Measurements from ENCODE around the gene ALS2.

DNA sequence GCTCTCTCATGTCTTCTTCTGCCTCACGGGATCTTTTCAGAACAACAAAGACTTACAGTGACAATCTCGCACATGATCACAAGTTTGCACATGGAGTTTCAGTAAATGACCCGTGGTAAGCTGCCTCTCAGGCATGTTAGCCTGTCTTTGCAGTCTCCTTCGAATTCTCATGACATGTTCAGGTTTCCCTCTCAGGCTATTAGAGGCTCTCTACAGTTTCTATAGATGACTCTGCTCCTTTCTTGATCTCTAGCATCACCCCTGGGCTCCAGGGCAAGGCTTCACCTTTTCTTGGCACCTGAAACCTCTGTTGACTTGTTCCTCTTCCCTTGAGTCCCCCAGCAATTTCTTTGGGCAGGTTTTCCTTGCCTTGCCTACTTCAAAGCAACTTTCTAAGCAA is 105.3 kb downstream of the ALS2 start:
- TF ChIP-seq POLR2A (IDR thresholded peaks at IDR 0.05) (no peak), POLR2AphosphoS5 (IDR thresholded peaks at IDR 0.05) (no peak)
- TF ChIP-seq, protein P1, sequence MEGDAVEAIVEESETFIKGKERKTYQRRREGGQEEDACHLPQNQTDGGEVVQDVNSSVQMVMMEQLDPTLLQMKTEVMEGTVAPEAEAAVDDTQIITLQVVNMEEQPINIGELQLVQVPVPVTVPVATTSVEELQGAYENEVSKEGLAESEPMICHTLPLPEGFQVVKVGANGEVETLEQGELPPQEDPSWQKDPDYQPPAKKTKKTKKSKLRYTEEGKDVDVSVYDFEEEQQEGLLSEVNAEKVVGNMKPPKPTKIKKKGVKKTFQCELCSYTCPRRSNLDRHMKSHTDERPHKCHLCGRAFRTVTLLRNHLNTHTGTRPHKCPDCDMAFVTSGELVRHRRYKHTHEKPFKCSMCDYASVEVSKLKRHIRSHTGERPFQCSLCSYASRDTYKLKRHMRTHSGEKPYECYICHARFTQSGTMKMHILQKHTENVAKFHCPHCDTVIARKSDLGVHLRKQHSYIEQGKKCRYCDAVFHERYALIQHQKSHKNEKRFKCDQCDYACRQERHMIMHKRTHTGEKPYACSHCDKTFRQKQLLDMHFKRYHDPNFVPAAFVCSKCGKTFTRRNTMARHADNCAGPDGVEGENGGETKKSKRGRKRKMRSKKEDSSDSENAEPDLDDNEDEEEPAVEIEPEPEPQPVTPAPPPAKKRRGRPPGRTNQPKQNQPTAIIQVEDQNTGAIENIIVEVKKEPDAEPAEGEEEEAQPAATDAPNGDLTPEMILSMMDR (IDR thresholded peaks at IDR 0.05): no peak

All from prostate gland (tissue), 2 donors.